WTC11 (cell line): Measurements from ENCODE around the gene TMEM200A.

Experiments
- ELF4 ChIP-seq: sonication (generic); formaldehyde crosslinking; IDR thresholded peaks from 2 replicates; pipeline ENCODE4 v1.8.1; 2022; ENCODE audit warnings: low read depth, mild to moderate bottlenecking, moderate library complexity, missing genetic modification reagents
- ESRRA ChIP-seq: sonication (generic); formaldehyde crosslinking; IDR thresholded peaks from 2 replicates; pipeline ENCODE4 v1.8.1; 2022; ENCODE audit warnings: mild to moderate bottlenecking, missing genetic modification reagents, borderline replicate concordance
- ETV6 ChIP-seq: sonication (generic); formaldehyde crosslinking; IDR thresholded peaks from 2 replicates; pipeline ENCODE4 v1.8.1; 2022; ENCODE audit warnings: mild to moderate bottlenecking, missing genetic modification reagents
- NFATC4 ChIP-seq: fragments of 250-450 bp; sonication (Bioruptor Pico); IDR thresholded peaks from 2 replicates; pipeline ENCODE4 v1.9.0; 2021; ENCODE audit warnings: mild to moderate bottlenecking
- NR2C2 ChIP-seq: sonication (generic); formaldehyde crosslinking; IDR thresholded peaks from 2 replicates; pipeline ENCODE4 v1.8.0; 2022; ENCODE audit warnings: mild to moderate bottlenecking, missing genetic modification reagents
- RELA ChIP-seq: sonication (generic); formaldehyde crosslinking; IDR thresholded peaks from 2 replicates; pipeline ENCODE4 v1.8.1; 2022; ENCODE audit warnings: missing genetic modification reagents, mild to moderate bottlenecking, borderline replicate concordance
- TCF7 ChIP-seq: sonication (generic); formaldehyde crosslinking; IDR thresholded peaks from 2 replicates; pipeline ENCODE4 v1.8.0; 2022; ENCODE audit warnings: mild to moderate bottlenecking, low read depth, missing genetic modification reagents, moderate library complexity
- TEAD1 ChIP-seq: sonication (generic); formaldehyde crosslinking; IDR thresholded peaks from 2 replicates; pipeline ENCODE4 v1.8.0; 2022; ENCODE audit warnings: mild to moderate bottlenecking, missing genetic modification reagents
- TF ChIP-seq, protein P1 (sequence below): sonication (generic); formaldehyde crosslinking; IDR thresholded peaks from 2 replicates; pipeline ENCODE4 v1.8.1; 2023; ENCODE audit warnings: mild to moderate bottlenecking, missing genetic modification reagents, moderate library complexity
- TF ChIP-seq, protein P2 (sequence below): sonication (generic); formaldehyde crosslinking; IDR thresholded peaks from 2 replicates; pipeline ENCODE4 v1.8.0; 2022; ENCODE audit warnings: mild to moderate bottlenecking, missing genetic modification reagents
- TF ChIP-seq, protein P3 (sequence below): fragments of 200-600 bp; IDR thresholded peaks from 2 replicates; pipeline ENCODE4 v1.8.0; 2022; ENCODE audit warnings: antibody characterized with exemption
- TF ChIP-seq, protein P4 (sequence below): sonication (generic); formaldehyde crosslinking; IDR thresholded peaks from 2 replicates; pipeline ENCODE4 v1.8.1; 2023; ENCODE audit warnings: mild to moderate bottlenecking, missing genetic modification reagents
- TF ChIP-seq, protein P5 (sequence below): sonication (generic); formaldehyde crosslinking; IDR thresholded peaks from 2 replicates; pipeline ENCODE4 v1.8.0; 2022; ENCODE audit warnings: mild to moderate bottlenecking, missing genetic modification reagents
- TF ChIP-seq, protein P6 (sequence below): sonication (generic); formaldehyde crosslinking; IDR thresholded peaks from 2 replicates; pipeline ENCODE4 v1.8.0; 2022; ENCODE audit warnings: missing genetic modification reagents

DNA sequence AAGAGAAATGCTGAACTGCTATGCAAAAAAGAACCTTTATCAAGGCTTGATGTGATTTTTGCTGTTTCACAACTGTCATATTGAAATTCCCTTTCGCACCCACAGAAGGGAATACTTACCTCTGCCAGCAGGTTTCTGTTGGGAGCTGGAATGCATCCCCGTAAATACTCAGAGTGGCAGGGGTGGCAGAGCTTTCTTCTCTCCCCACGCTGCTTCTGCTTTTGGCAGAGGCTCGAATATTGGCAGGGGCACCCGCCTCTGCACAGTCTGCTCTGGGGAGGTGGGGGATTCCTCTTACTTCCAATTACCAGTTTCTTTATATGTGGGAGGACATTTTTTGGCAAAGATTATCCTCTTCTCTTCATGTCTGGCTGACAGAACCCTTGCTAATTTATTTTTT lies 28.4 kb downstream of the TMEM200A start:
- TF ChIP-seq RELA (CRISPR knock-in tag) = no peak
- TF ChIP-seq, protein P1, sequence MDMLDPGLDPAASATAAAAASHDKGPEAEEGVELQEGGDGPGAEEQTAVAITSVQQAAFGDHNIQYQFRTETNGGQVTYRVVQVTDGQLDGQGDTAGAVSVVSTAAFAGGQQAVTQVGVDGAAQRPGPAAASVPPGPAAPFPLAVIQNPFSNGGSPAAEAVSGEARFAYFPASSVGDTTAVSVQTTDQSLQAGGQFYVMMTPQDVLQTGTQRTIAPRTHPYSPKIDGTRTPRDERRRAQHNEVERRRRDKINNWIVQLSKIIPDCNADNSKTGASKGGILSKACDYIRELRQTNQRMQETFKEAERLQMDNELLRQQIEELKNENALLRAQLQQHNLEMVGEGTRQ (CRISPR knock-in tag) = no peak
- TF ChIP-seq, protein P2, sequence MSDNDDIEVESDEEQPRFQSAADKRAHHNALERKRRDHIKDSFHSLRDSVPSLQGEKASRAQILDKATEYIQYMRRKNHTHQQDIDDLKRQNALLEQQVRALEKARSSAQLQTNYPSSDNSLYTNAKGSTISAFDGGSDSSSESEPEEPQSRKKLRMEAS (CRISPR knock-in tag) = no peak
- TF ChIP-seq, protein P3, sequence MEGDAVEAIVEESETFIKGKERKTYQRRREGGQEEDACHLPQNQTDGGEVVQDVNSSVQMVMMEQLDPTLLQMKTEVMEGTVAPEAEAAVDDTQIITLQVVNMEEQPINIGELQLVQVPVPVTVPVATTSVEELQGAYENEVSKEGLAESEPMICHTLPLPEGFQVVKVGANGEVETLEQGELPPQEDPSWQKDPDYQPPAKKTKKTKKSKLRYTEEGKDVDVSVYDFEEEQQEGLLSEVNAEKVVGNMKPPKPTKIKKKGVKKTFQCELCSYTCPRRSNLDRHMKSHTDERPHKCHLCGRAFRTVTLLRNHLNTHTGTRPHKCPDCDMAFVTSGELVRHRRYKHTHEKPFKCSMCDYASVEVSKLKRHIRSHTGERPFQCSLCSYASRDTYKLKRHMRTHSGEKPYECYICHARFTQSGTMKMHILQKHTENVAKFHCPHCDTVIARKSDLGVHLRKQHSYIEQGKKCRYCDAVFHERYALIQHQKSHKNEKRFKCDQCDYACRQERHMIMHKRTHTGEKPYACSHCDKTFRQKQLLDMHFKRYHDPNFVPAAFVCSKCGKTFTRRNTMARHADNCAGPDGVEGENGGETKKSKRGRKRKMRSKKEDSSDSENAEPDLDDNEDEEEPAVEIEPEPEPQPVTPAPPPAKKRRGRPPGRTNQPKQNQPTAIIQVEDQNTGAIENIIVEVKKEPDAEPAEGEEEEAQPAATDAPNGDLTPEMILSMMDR = no peak
- TF ChIP-seq, protein P4, sequence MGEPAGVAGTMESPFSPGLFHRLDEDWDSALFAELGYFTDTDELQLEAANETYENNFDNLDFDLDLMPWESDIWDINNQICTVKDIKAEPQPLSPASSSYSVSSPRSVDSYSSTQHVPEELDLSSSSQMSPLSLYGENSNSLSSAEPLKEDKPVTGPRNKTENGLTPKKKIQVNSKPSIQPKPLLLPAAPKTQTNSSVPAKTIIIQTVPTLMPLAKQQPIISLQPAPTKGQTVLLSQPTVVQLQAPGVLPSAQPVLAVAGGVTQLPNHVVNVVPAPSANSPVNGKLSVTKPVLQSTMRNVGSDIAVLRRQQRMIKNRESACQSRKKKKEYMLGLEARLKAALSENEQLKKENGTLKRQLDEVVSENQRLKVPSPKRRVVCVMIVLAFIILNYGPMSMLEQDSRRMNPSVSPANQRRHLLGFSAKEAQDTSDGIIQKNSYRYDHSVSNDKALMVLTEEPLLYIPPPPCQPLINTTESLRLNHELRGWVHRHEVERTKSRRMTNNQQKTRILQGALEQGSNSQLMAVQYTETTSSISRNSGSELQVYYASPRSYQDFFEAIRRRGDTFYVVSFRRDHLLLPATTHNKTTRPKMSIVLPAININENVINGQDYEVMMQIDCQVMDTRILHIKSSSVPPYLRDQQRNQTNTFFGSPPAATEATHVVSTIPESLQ (CRISPR knock-in tag) = no peak
- no peak for TF ChIP-seq ESRRA (CRISPR knock-in tag)
- TF ChIP-seq ELF4 (CRISPR knock-in tag) = no peak
- TF ChIP-seq, protein P5, sequence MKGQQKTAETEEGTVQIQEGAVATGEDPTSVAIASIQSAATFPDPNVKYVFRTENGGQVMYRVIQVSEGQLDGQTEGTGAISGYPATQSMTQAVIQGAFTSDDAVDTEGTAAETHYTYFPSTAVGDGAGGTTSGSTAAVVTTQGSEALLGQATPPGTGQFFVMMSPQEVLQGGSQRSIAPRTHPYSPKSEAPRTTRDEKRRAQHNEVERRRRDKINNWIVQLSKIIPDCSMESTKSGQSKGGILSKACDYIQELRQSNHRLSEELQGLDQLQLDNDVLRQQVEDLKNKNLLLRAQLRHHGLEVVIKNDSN (CRISPR knock-in tag) = no peak
- TF ChIP-seq NFATC4 (CRISPR knock-in tag) = no peak
- TF ChIP-seq TCF7 (CRISPR knock-in tag) = no peak
- TF ChIP-seq NR2C2 (CRISPR knock-in tag) = no peak
- TF ChIP-seq ETV6 (CRISPR knock-in tag) = no peak
- TF ChIP-seq TEAD1 = no peak
- TF ChIP-seq, protein P6, sequence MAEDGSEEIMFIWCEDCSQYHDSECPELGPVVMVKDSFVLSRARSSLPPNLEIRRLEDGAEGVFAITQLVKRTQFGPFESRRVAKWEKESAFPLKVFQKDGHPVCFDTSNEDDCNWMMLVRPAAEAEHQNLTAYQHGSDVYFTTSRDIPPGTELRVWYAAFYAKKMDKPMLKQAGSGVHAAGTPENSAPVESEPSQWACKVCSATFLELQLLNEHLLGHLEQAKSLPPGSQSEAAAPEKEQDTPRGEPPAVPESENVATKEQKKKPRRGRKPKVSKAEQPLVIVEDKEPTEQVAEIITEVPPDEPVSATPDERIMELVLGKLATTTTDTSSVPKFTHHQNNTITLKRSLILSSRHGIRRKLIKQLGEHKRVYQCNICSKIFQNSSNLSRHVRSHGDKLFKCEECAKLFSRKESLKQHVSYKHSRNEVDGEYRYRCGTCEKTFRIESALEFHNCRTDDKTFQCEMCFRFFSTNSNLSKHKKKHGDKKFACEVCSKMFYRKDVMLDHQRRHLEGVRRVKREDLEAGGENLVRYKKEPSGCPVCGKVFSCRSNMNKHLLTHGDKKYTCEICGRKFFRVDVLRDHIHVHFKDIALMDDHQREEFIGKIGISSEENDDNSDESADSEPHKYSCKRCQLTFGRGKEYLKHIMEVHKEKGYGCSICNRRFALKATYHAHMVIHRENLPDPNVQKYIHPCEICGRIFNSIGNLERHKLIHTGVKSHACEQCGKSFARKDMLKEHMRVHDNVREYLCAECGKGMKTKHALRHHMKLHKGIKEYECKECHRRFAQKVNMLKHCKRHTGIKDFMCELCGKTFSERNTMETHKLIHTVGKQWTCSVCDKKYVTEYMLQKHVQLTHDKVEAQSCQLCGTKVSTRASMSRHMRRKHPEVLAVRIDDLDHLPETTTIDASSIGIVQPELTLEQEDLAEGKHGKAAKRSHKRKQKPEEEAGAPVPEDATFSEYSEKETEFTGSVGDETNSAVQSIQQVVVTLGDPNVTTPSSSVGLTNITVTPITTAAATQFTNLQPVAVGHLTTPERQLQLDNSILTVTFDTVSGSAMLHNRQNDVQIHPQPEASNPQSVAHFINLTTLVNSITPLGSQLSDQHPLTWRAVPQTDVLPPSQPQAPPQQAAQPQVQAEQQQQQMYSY (CRISPR knock-in tag) = no peak
